ENCODE measurements around the gene RNF125.
"Not testable (repeated sequence)": the region's sequence is repeated elsewhere in the genome, so short reads cannot be mapped to it uniquely, and the experiment has no call there.

DNA sequence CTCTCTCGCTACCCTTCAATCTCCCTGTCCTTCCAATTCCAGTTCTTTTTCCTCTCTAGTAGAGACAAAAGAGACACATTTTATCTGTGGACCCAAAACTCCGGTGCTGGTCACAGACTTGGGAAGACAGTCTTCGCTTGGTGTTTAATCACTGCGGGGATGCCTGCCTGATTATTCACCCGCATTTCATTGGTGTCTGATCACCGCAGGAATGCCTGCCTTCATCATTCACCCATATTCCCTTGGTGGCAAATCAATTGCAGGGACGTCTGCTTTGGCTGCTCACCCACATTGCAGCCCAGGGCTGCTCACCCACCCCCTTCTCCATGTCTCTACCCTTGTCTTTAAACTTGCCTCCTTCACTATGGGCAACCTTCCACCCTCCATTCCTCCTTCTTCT, 17.5 kb upstream of the RNF125 start:
- TF ChIP-seq, protein P1, sequence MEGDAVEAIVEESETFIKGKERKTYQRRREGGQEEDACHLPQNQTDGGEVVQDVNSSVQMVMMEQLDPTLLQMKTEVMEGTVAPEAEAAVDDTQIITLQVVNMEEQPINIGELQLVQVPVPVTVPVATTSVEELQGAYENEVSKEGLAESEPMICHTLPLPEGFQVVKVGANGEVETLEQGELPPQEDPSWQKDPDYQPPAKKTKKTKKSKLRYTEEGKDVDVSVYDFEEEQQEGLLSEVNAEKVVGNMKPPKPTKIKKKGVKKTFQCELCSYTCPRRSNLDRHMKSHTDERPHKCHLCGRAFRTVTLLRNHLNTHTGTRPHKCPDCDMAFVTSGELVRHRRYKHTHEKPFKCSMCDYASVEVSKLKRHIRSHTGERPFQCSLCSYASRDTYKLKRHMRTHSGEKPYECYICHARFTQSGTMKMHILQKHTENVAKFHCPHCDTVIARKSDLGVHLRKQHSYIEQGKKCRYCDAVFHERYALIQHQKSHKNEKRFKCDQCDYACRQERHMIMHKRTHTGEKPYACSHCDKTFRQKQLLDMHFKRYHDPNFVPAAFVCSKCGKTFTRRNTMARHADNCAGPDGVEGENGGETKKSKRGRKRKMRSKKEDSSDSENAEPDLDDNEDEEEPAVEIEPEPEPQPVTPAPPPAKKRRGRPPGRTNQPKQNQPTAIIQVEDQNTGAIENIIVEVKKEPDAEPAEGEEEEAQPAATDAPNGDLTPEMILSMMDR (IDR thresholded peaks at IDR 0.05; ENCODE audit: insufficient read depth, low read length, poor library complexity, severe bottlenecking): not testable (repeated sequence)
- TF ChIP-seq EZH2phosphoT487 (conservative IDR thresholded peaks at IDR 0.05; ENCODE audit: low read length): not testable (repeated sequence)

Measured in SU-DHL-6 (cell line).